ENCODE results near the gene PAX5. TPM values are rescaled to one million over a fixed set of nuclear protein-coding genes. Genes with fewer than 3 reads are reported as not detected.

PAX5 gene
- total RNA-seq, 1 experiment from 2014 or later, result 0.39 TPM

- Mint-ChIP-seq H3K4me3 (no peak overlapping the region), H3K9me3 (no peaks in the 10 kb centered on the region), H3K4me1 (peaks cover 8 to 13% of the 10 kb centered on the region in 2 experiments; a peak in 3 of 4 replicates), H3K36me3 (ENCODE audit: insufficient read depth in 1 of 3, low read depth in 3 of 3) (no peaks in the 10 kb centered on the region), H3K27me3 (ENCODE audit: low read depth) (peaks cover 1% of the 10 kb centered on the region; the same call in 1 of the 2 replicates), H3K27ac (peak overlapping the region in 1 of 3 experiments; percentile 60; a peak in 1 of 7 replicates)
- no peak for DNase-seq
- TF ChIP-seq CTCF (conservative IDR thresholded peaks at IDR 0.05), result no peak
- H4K91ac ChIP-seq (ENCODE audit: insufficient read length, low read depth, low read length), result no peak overlapping the region
- no peak overlapping the region for H3K23ac ChIP-seq (ENCODE audit: insufficient read length, low read depth, low read length)
- no peak overlapping the region for H2BK120ac ChIP-seq (ENCODE audit: low read depth, low read length, poor library complexity, severe bottlenecking)
- H3K27ac ChIP-seq (ENCODE audit: insufficient read length, low read depth, low read length), result no peak overlapping the region
- no peak overlapping the region for H3K9ac ChIP-seq (ENCODE audit: extremely low read depth, insufficient read length, low read length)
- H4K5ac ChIP-seq (ENCODE audit: insufficient read length, low read depth, low read length), result no peak overlapping the region
- H3K23me2 ChIP-seq (ENCODE audit: insufficient read length, low read depth, low read length, poor library complexity, severe bottlenecking), result no peaks in the 10 kb centered on the region
- H3K14ac ChIP-seq (ENCODE audit: insufficient read depth, low read length), result no peak overlapping the region; the same call in 1 of the 2 replicates
- no peaks in the 10 kb centered on the region for H3K9me3 ChIP-seq (ENCODE audit: control insufficient read depth, low read depth, low read length)
- H3K4me1 ChIP-seq (ENCODE audit: insufficient read depth, low read length), result peaks cover under 1% of the 10 kb centered on the region; the same call in 1 of the 2 replicates
- WGBS (ENCODE audit: extremely low coverage, insufficient read length, low lambda C conversion rate), result no CpG with 5 or more reads among the region's 8 CpGs
- H3K56ac ChIP-seq (ENCODE audit: insufficient read length, low read depth, low read length), result no peak overlapping the region
- no peak overlapping the region for H3K4ac ChIP-seq (ENCODE audit: low read depth, low read length)
- H3T11ph ChIP-seq (ENCODE audit: low read length), result no peak overlapping the region
- H4K8ac ChIP-seq (replicated peaks; ENCODE audit: insufficient read length, low read depth, low read length), result no peak overlapping the region
- H3K4me2 ChIP-seq (ENCODE audit: insufficient read depth, insufficient read length, low read length), result no peak overlapping the region
- no peak overlapping the region for H2AFZ ChIP-seq (ENCODE audit: low read length)
- H2BK20ac ChIP-seq (ENCODE audit: low read depth, low read length, poor library complexity, severe bottlenecking), result no peak overlapping the region
- H3K79me2 ChIP-seq (ENCODE audit: insufficient read depth, low read length), result no peaks in the 10 kb centered on the region
- H2BK15ac ChIP-seq (ENCODE audit: low read depth, low read length), result no peak overlapping the region
- H2BK5ac ChIP-seq (ENCODE audit: insufficient read length, low read length), result no peak overlapping the region
- H4K20me1 ChIP-seq (ENCODE audit: control insufficient read depth, insufficient read depth, insufficient read length), result no peaks in the 10 kb centered on the region
- no peaks in the 10 kb centered on the region for H3K27me3 ChIP-seq (ENCODE audit: insufficient read depth, low read length)
- H2BK12ac ChIP-seq (ENCODE audit: insufficient read length, low read depth, low read length), result no peak overlapping the region
- no peak overlapping the region for H2AK5ac ChIP-seq (ENCODE audit: insufficient read length, low read length)
- no peaks in the 10 kb centered on the region for H3K79me1 ChIP-seq (ENCODE audit: insufficient read depth, low read depth, low read length, poor library complexity, severe bottlenecking)
- H3K18ac ChIP-seq (ENCODE audit: insufficient read length, low read depth, low read length), result no peak overlapping the region
Observed at GRCh38 chr9:36846621-36847020, 187.4 kb downstream of the PAX5 start.
